Activated CD4-positive, alpha-beta memory T cell treated with anti-CD3 and anti-CD28 coated beads for 36 hours (primary cell): ENCODE measurements around the gene MSRB1. TPM values are rescaled to one million over a fixed set of nuclear protein-coding genes. Genes with fewer than 3 reads are reported as not detected.
A peak's percentile ranks its signal among the peaks of the same experiment; 100 is the strongest.
"Not testable (repeated sequence)": the region's sequence is repeated elsewhere in the genome, so short reads cannot be mapped to it uniquely, and the experiment has no call there.

Experiments
- CTCF ChIA-PET: fragments of 350-600 bp; sonication (Branson Sonifier 250); formaldehyde crosslinking; loops from one replicate; lab custom pipeline; 2021; ENCODE audit warnings: antibody characterized with exemption, inconsistent platforms; lab: Charles Lee
- POLR2A ChIA-PET: fragments of 350-600 bp; sonication (Branson Sonifier 250); formaldehyde crosslinking; loops from one replicate; lab custom pipeline; 2021; ENCODE audit warnings: antibody characterized with exemption; lab: Charles Lee
- DNase-seq: peaks from one replicate; pipeline ENCODE4 v3.0.0-alpha.2; 2020
- H3K27ac Mint-ChIP-seq: one replicate; pipeline ENCODE4 v1.8.0; 2021; ENCODE audit warnings: mixed read lengths
- H3K27me3 Mint-ChIP-seq: one replicate; pipeline ENCODE4 v1.8.0; 2021; ENCODE audit warnings: mixed read lengths
- H3K36me3 Mint-ChIP-seq: one replicate; pipeline ENCODE4 v1.8.0; 2021; ENCODE audit warnings: mixed read lengths
- H3K4me1 Mint-ChIP-seq: one replicate; pipeline ENCODE4 v1.8.0; 2021; ENCODE audit warnings: low read depth, mixed read lengths
- H3K4me3 Mint-ChIP-seq: one replicate; pipeline ENCODE4 v1.8.0; 2021; ENCODE audit warnings: mild to moderate bottlenecking, mixed read lengths
- H3K9me3 Mint-ChIP-seq: one replicate; pipeline ENCODE4 v1.8.0; 2021; ENCODE audit warnings: mixed read lengths
- intact Hi-C: fragments of 100-400 bp; cut with micrococcal nuclease; formaldehyde crosslinking; loops from one replicate; pipeline ENCODE4 v1.15.1; 2023
- total RNA-seq, 2 experiments: library from RNA; stranded (reverse); gene quantifications; one replicate each; pipeline ENCODE4 v1.2.3, GENCODE V29; 2021

The MSRB1 gene
- total RNA-seq, 2 experiments from 2014 or later: 20.7 to 23.6 TPM

- H3K36me3 Mint-ChIP-seq: no peaks in the 10 kb centered on the region
- H3K4me1 Mint-ChIP-seq: peaks cover 2% of the 10 kb centered on the region
- intact Hi-C loops: no loop called here
- no peak for DNase-seq
- CTCF ChIA-PET: interaction anchor here (0.7 to 3.1 kb wide), 7 partner anchors 8 to 155 kb away, joined by 3 to 23 read pairs (median 5); partner anchors contain the start of gene MSRB1
- no peak overlapping the region for H3K27ac Mint-ChIP-seq
- POLR2A ChIA-PET: no interaction called here
- no peaks in the 10 kb centered on the region for H3K9me3 Mint-ChIP-seq
- H3K4me3 Mint-ChIP-seq: no peak overlapping the region
- H3K27me3 Mint-ChIP-seq: no peaks in the 10 kb centered on the region
Observed at GRCh38 chr16:1930338-1930720, 12.7 kb downstream of the MSRB1 start.

GRCh38 chr16:1929578-1930337 is 13.2 kb downstream of the MSRB1 start:
- peak; percentile 93 for DNase-seq
- Mint-ChIP-seq H3K36me3 (no peaks in the 10 kb centered on the region), H3K9me3 (no peaks in the 10 kb centered on the region), H3K27me3 (no peaks in the 10 kb centered on the region), H3K4me1 (peaks cover 2% of the 10 kb centered on the region), H3K27ac (no peak overlapping the region), H3K4me3 (peak overlapping the region; percentile 60)
- ChIA-PET POLR2A (interaction anchor here (1.1 kb wide), 1 partner anchor 31 kb away, joined by 7 read pairs; no protein-coding TSS in a partner anchor), CTCF (interaction anchor here (0.7 to 3.1 kb wide), 11 partner anchors 9 to 224 kb away, joined by 3 to 23 read pairs (median 5); partner anchors contain the start of genes EME2, MAPK8IP3, MRPS34 and MSRB1)
- intact Hi-C loops: loop anchor here (2.0 kb wide), 1 partner anchor 65 kb away; no protein-coding TSS in a partner anchor

GRCh38 chr16:1929105-1929504 is 13.9 kb downstream of the MSRB1 start:
- H3K27me3 Mint-ChIP-seq: no peaks in the 10 kb centered on the region
- no peaks in the 10 kb centered on the region for H3K36me3 Mint-ChIP-seq
- peak; percentile 25 for DNase-seq
- H3K27ac Mint-ChIP-seq: no peak overlapping the region
- ChIA-PET CTCF (interaction anchor here (0.8 to 3.1 kb wide), 11 partner anchors 9 to 224 kb away, joined by 3 to 23 read pairs (median 4); partner anchors contain the start of genes EME2, MAPK8IP3, MRPS34 and MSRB1), POLR2A (interaction anchor here (1.1 kb wide), 1 partner anchor 32 kb away, joined by 7 read pairs; no protein-coding TSS in a partner anchor)
- H3K9me3 Mint-ChIP-seq: no peaks in the 10 kb centered on the region
- peak overlapping the region; percentile 64 for H3K4me3 Mint-ChIP-seq
- H3K4me1 Mint-ChIP-seq: peaks cover 2% of the 10 kb centered on the region
- intact Hi-C loops: loop anchor here (2.0 kb wide), 1 partner anchor 64 kb away; no protein-coding TSS in a partner anchor

GRCh38 chr16:1926271-1926670 is 16.7 kb downstream of the MSRB1 start:
- H3K27ac Mint-ChIP-seq: no peak overlapping the region
- no peaks in the 10 kb centered on the region for H3K36me3 Mint-ChIP-seq
- H3K4me3 Mint-ChIP-seq: no peak overlapping the region
- intact Hi-C loops: no loop called here
- H3K9me3 Mint-ChIP-seq: no peaks in the 10 kb centered on the region
- no peak for DNase-seq
- CTCF ChIA-PET: no interaction called here
- H3K4me1 Mint-ChIP-seq: peaks cover 2% of the 10 kb centered on the region
- POLR2A ChIA-PET: no interaction called here
- peaks cover 16% of the 10 kb centered on the region for H3K27me3 Mint-ChIP-seq

- Mint-ChIP-seq H3K27me3 (peaks cover 30% of the 10 kb centered on the region), H3K9me3 (no peaks in the 10 kb centered on the region), H3K27ac (no peak overlapping the region), H3K4me1 (peaks cover under 1% of the 10 kb centered on the region), H3K36me3 (no peaks in the 10 kb centered on the region), H3K4me3 (no peak overlapping the region)
- DNase-seq: no peak
- ChIA-PET POLR2A (interaction anchor here (1.2 kb wide), 1 partner anchor 36 kb away, joined by 4 read pairs; no protein-coding TSS in a partner anchor), CTCF (interaction anchor here (1.0 to 1.2 kb wide), 2 partner anchors 17 to 19 kb away, joined by 3 read pairs; partner anchors contain the start of gene MSRB1)
- intact Hi-C loops: no loop called here
Observed at GRCh38 chr16:1924095-1924494, 18.9 kb downstream of the MSRB1 start.

- intact Hi-C loops: no loop called here
- DNase-seq: peak; percentile 30
- no peaks in the 10 kb centered on the region for H3K9me3 Mint-ChIP-seq
- H3K27ac Mint-ChIP-seq: no peak overlapping the region
- CTCF ChIA-PET: interaction anchor here (1.0 to 1.2 kb wide), 2 partner anchors 18 to 20 kb away, joined by 3 read pairs; partner anchors contain the start of gene MSRB1
- H3K4me3 Mint-ChIP-seq: no peak overlapping the region
- H3K4me1 Mint-ChIP-seq: no peaks in the 10 kb centered on the region
- POLR2A ChIA-PET: interaction anchor here (1.2 kb wide), 1 partner anchor 37 kb away, joined by 4 read pairs; no protein-coding TSS in a partner anchor
- no peaks in the 10 kb centered on the region for H3K36me3 Mint-ChIP-seq
- peaks cover 35% of the 10 kb centered on the region for H3K27me3 Mint-ChIP-seq
Observed at GRCh38 chr16:1923299-1924034, 19.5 kb downstream of the MSRB1 start.

GRCh38 chr16:1922357-1922756 is 20.6 kb downstream of the MSRB1 start:
- no peak overlapping the region for H3K4me3 Mint-ChIP-seq
- no peaks in the 10 kb centered on the region for H3K9me3 Mint-ChIP-seq
- intact Hi-C loops: no loop called here
- peaks cover 35% of the 10 kb centered on the region for H3K27me3 Mint-ChIP-seq
- H3K27ac Mint-ChIP-seq: no peak overlapping the region
- ChIA-PET POLR2A (no interaction called here), CTCF (no interaction called here)
- DNase-seq: no peak
- no peaks in the 10 kb centered on the region for H3K36me3 Mint-ChIP-seq
- H3K4me1 Mint-ChIP-seq: no peaks in the 10 kb centered on the region

GRCh38 chr16:1920727-1921171 is 22.2 kb downstream of the MSRB1 start:
- Mint-ChIP-seq H3K36me3 (no peaks in the 10 kb centered on the region), H3K27me3 (peaks cover 46% of the 10 kb centered on the region), H3K27ac (no peak overlapping the region), H3K9me3 (no peaks in the 10 kb centered on the region), H3K4me3 (no peak overlapping the region), H3K4me1 (no peaks in the 10 kb centered on the region)
- POLR2A ChIA-PET: no interaction called here
- CTCF ChIA-PET: no interaction called here
- intact Hi-C loops: no loop called here
- peak; percentile 22 for DNase-seq

- H3K4me3 Mint-ChIP-seq, CTCF ChIA-PET, H3K4me1 Mint-ChIP-seq, intact Hi-C loops, POLR2A ChIA-PET, H3K36me3 Mint-ChIP-seq, DNase-seq, H3K27ac Mint-ChIP-seq, H3K9me3 Mint-ChIP-seq: not testable (repeated sequence)
- peaks cover 51% of the 10 kb centered on the region for H3K27me3 Mint-ChIP-seq
Observed at GRCh38 chr16:1920122-1920521, 22.9 kb downstream of the MSRB1 start.

GRCh38 chr16:1919327-1919998 is 23.5 kb downstream of the MSRB1 start:
- Mint-ChIP-seq H3K36me3 (no peaks in the 10 kb centered on the region), H3K27ac (no peak overlapping the region), H3K27me3 (peaks cover 54% of the 10 kb centered on the region), H3K9me3 (no peaks in the 10 kb centered on the region), H3K4me1 (no peaks in the 10 kb centered on the region), H3K4me3 (no peak overlapping the region)
- intact Hi-C loops: no loop called here
- ChIA-PET POLR2A (no interaction called here), CTCF (no interaction called here)
- no peak for DNase-seq

GRCh38 chr16:1918351-1919326 is 24.4 kb downstream of the MSRB1 start, which contains the start of gene HS3ST6:
Gene HS3ST6, minus strand, starts transcription at chr16:1918415. Its CDS starts 92 bp downstream, at chr16:1918323.
- intact Hi-C loops: no loop called here
- ChIA-PET CTCF (no interaction called here), POLR2A (no interaction called here)

More at GRCh38 chr16:1918351-1919326, 24.4 kb downstream of the MSRB1 start, which contains the start of gene HS3ST6:
- no peaks in the 10 kb centered on the region for H3K4me1 Mint-ChIP-seq
- no peaks in the 10 kb centered on the region for H3K9me3 Mint-ChIP-seq
- H3K36me3 Mint-ChIP-seq: no peaks in the 10 kb centered on the region
- H3K4me3 Mint-ChIP-seq: no peak within 1 kb of the TSS
- peaks cover 55% of the 10 kb centered on the region for H3K27me3 Mint-ChIP-seq
- no peak within 1 kb of the TSS for H3K27ac Mint-ChIP-seq
- DNase-seq: no peak
